ENCODE results near the gene IL6ST.

- TF ChIP-seq EZH2 (IDR thresholded peaks at IDR 0.05; ENCODE audit: borderline replicate concordance, control insufficient read depth, low read depth, low read length) (no peak), CTCF (IDR thresholded peaks at IDR 0.05 in 2 of 3, conservative IDR thresholded peaks at IDR 0.05 in 1 of 3; ENCODE audit: control insufficient read depth in 2 of 3, extremely low read depth in 1 of 3, insufficient read depth in 1 of 3, low read depth in 3 of 3, low read length in 3 of 3) (no peak), TARDBP (IDR thresholded peaks at IDR 0.05; ENCODE audit: borderline replicate concordance) (no peak), KAT2A (conservative IDR thresholded peaks at IDR 0.05; ENCODE audit: control insufficient read depth, low read depth, low read length) (no peak), STAT3 (IDR thresholded peaks at IDR 0.05; ENCODE audit: low read depth, low read length) (no peak), NFYA (IDR thresholded peaks at IDR 0.05; ENCODE audit: borderline replicate concordance, low read depth, low read length) (no peak), ZNF592 (IDR thresholded peaks at IDR 0.05) (no peak), PBX3 (IDR thresholded peaks at IDR 0.05; ENCODE audit: insufficient replicate concordance, low read depth, low read length) (no peak), RAD51 (IDR thresholded peaks at IDR 0.05) (no peak)
Observed at GRCh38 chr5:55905251-55905650, 89.5 kb downstream of the IL6ST start.
